A549 (cell line): ENCODE results near the gene OSTF1. TPM values are rescaled to one million over a fixed set of nuclear protein-coding genes. Genes with fewer than 3 reads are reported as not detected.

Source experiments
- ATAC-seq, 2 experiments: fragments of 200-7000 bp in 1 of 2; fragments of >200 bp in 1 of 2; cut with Nextera tagmentation in 1 of 2; cut with Tn5 transposase in 1 of 2; 3 replicates each; pipeline versions ENCODE4 v1.8.0 to v1.9.1; 2018 to 2020; ENCODE audit warnings: mild to moderate bottlenecking in 1 of 2, moderate library complexity in 1 of 2
- CTCF ChIA-PET: fragments of 300-600 bp; sonication (Branson Sonifier 250); formaldehyde crosslinking; extraction: SDS; loops from one replicate; lab custom pipeline; 2021; ENCODE audit warnings: antibody characterized with exemption, inconsistent platforms; lab: Yijun Ruan, JAX
- POLR2A ChIA-PET: fragments of 350-600 bp; formaldehyde crosslinking; extraction: SDS; loops from one replicate; lab custom pipeline; 2021; ENCODE audit warnings: antibody characterized with exemption, inconsistent platforms; lab: Yijun Ruan, JAX
- DNase-seq, 2 experiments: peaks; one replicate each; pipeline versions ENCODE4 v3.0.0 to v3.0.0-alpha.2; 2011 to 2016; ENCODE audit warnings: low read depth in 1 of 2, low spot score in 1 of 2
- FAIRE-seq: peaks from 2 replicates; lab custom pipeline; 2011; peaks lifted over from hg19 to GRCh38; lab: Jason Lieb, UNC
- H3K27ac ChIP-seq, 2 experiments: fragments of >200 bp; sonication (Bioruptor Twin); formaldehyde crosslinking; 3 replicates each; pipeline ENCODE4 v1.5.1; 2016 to 2017
- H3K4me1 ChIP-seq: fragments of >200 bp; sonication (Bioruptor Twin); formaldehyde crosslinking; 3 replicates; pipeline ENCODE4 v1.6.1; 2016
- H3K4me2 ChIP-seq: fragments of >200 bp; sonication (Bioruptor Twin); formaldehyde crosslinking; 3 replicates; pipeline ENCODE4 v1.6.1; 2016
- H3K4me3 ChIP-seq: fragments of >200 bp; sonication (Bioruptor Twin); formaldehyde crosslinking; 3 replicates; pipeline ENCODE4 v1.5.1; 2016
- H3K9me3 ChIP-seq: fragments of >200 bp; sonication (Bioruptor Twin); formaldehyde crosslinking; 3 replicates; pipeline ENCODE4 v1.6.1; 2016
- CBX2 ChIP-seq: fragments of 200-600 bp; sonication (generic); IDR thresholded peaks from 2 replicates; pipeline ENCODE4 v1.6.1; 2016; ENCODE audit warnings: low read depth, mild to moderate bottlenecking, borderline replicate concordance
- CHD4 ChIP-seq: fragments of 200-600 bp; sonication (generic); IDR thresholded peaks from 2 replicates; pipeline ENCODE4 v1.6.1; 2016; ENCODE audit warnings: antibody characterized with exemption, mild to moderate bottlenecking, borderline replicate concordance
- E2F6 ChIP-seq: IDR thresholded peaks from 2 replicates; pipeline ENCODE4 v1.6.1; 2012; ENCODE audit warnings: low read depth, borderline replicate concordance
- HEYL ChIP-seq: fragments of 250-450 bp; sonication (Bioruptor Pico); IDR thresholded peaks from 2 replicates; pipeline ENCODE4 v1.8.0; 2021; ENCODE audit warnings: mild to moderate bottlenecking, moderate library complexity
- JUNB ChIP-seq: fragments of >200 bp; sonication (Bioruptor Twin); formaldehyde crosslinking; IDR thresholded peaks from 2 replicates; pipeline ENCODE4 v1.6.1; 2016
- MYC ChIP-seq: IDR thresholded peaks from 2 replicates; pipeline ENCODE4 v1.6.1; 2012; ENCODE audit warnings: mild to moderate bottlenecking, inconsistent platforms, low read length, improper control_type of control experiment, borderline replicate concordance
- RAD21 ChIP-seq, 2 experiments: fragments of >200 bp in 1 of 2; sonication (Bioruptor Twin) in 1 of 2; formaldehyde crosslinking in 1 of 2; IDR thresholded peaks in 1 of 2; conservative IDR thresholded peaks in 1 of 2; 2 replicates in 1 of 2; 3 replicates in 1 of 2; pipeline ENCODE4 v1.6.1; 2012 to 2018; ENCODE audit warnings: inconsistent platforms in 1 of 2
- RFX5 ChIP-seq: fragments of 450-650 bp; IDR thresholded peaks from 2 replicates; pipeline ENCODE4 v1.7.1; 2014; ENCODE audit warnings: antibody characterized with exemption, mild to moderate bottlenecking, moderate library complexity
- SMC3 ChIP-seq: fragments of >200 bp; sonication (Bioruptor Twin); formaldehyde crosslinking; IDR thresholded peaks from 3 replicates; pipeline ENCODE4 v1.6.1; 2018; ENCODE audit warnings: inconsistent platforms
- TP53 ChIP-seq: fragments of 250-450 bp; sonication (Bioruptor Pico); IDR thresholded peaks from 2 replicates; pipeline ENCODE4 v1.5.0; 2021; ENCODE audit warnings: mild to moderate bottlenecking, moderate library complexity
- ZC3H11A ChIP-seq: fragments of 450-650 bp; IDR thresholded peaks from 2 replicates; pipeline ENCODE4 v1.6.1; 2014; ENCODE audit warnings: antibody characterized with exemption, mild to moderate bottlenecking
- ZFP36 ChIP-seq: fragments of 450-650 bp; IDR thresholded peaks from 2 replicates; pipeline ENCODE4 v1.6.1; 2014; ENCODE audit warnings: borderline replicate concordance; ENCODE audit not compliant: partially characterized antibody
- ZSCAN20 ChIP-seq: fragments of 250-450 bp; sonication (Bioruptor Pico); IDR thresholded peaks from 2 replicates; pipeline ENCODE4 v1.8.0; 2022; ENCODE audit warnings: mild to moderate bottlenecking, moderate library complexity
- WGBS: methylation state at CpG from one replicate; pipeline ENCODE4 v1.1.6; 2017; ENCODE audit errors: missing lambda C conversion rate; 5-methylcytosine and 5-hydroxymethylcytosine counted together
- polyA plus RNA-seq, 4 experiments: library from polyadenylated mRNA; depleted of rRNA in 3 of 4; stranded (reverse); fragments of >200 nt; fragmentation: RNase III in 1 of 4; extraction: RNeasy Plus Mini Kit Qiagen cat#74134 plus additional on column Dnase treatment in 1 of 4; gene quantifications; 2 replicates in 3 of 4; 3 replicates in 1 of 4; pipeline ENCODE4 v1.2.3, GENCODE V29; 2011 to 2017
- TF ChIP-seq, protein P1 (sequence below): IDR thresholded peaks from 2 replicates; pipeline ENCODE4 v1.6.1; 2012
- TF ChIP-seq, protein P2 (sequence below): fragments of 200-600 bp; sonication (generic); IDR thresholded peaks from 2 replicates; pipeline ENCODE4 v1.6.1; 2016; ENCODE audit warnings: antibody characterized with exemption, mild to moderate bottlenecking, moderate library complexity
- TF ChIP-seq, protein P3 (sequence below): fragments of >200 bp; sonication (Bioruptor Twin); formaldehyde crosslinking; IDR thresholded peaks from 3 replicates; pipeline ENCODE4 v1.5.1; 2016
- TF ChIP-seq, protein P4 (sequence below): fragments of >200 bp; sonication (Bioruptor Twin); formaldehyde crosslinking; IDR thresholded peaks from 2 replicates; pipeline ENCODE4 v1.6.1; 2016

The OSTF1 gene
- polyA plus RNA-seq, 2 of the 4 experiments (the other 2 are of a cell fraction), result 12.7 to 13.3 TPM

GRCh38 chr9:75184471-75184870 lies 96.2 kb downstream of the OSTF1 start:
- H3K4me1 ChIP-seq, result peaks cover 9% of the 10 kb centered on the region
- FAIRE-seq (no peak), DNase-seq (no peak), ATAC-seq (no peak)
- no peak overlapping the region for H3K27ac ChIP-seq
- ChIA-PET CTCF (interaction anchor here (1.0 to 1.9 kb wide), 2 partner anchors 9 to 84 kb away, joined by 3 to 17 read pairs; no protein-coding TSS in a partner anchor), POLR2A (no interaction called here)
- TF ChIP-seq, protein P1, sequence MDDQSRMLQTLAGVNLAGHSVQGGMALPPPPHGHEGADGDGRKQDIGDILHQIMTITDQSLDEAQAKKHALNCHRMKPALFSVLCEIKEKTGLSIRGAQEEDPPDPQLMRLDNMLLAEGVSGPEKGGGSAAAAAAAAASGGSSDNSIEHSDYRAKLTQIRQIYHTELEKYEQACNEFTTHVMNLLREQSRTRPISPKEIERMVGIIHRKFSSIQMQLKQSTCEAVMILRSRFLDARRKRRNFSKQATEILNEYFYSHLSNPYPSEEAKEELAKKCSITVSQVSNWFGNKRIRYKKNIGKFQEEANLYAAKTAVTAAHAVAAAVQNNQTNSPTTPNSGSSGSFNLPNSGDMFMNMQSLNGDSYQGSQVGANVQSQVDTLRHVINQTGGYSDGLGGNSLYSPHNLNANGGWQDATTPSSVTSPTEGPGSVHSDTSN, result no peak
- TF ChIP-seq HEYL (no peak), TP53 (no peak), JUNB (no peak), ZSCAN20 (CRISPR knock-in tag) (no peak), CHD4 (no peak), MYC (no peak), ZC3H11A (no peak), E2F6 (no peak)
- TF ChIP-seq, protein P2, sequence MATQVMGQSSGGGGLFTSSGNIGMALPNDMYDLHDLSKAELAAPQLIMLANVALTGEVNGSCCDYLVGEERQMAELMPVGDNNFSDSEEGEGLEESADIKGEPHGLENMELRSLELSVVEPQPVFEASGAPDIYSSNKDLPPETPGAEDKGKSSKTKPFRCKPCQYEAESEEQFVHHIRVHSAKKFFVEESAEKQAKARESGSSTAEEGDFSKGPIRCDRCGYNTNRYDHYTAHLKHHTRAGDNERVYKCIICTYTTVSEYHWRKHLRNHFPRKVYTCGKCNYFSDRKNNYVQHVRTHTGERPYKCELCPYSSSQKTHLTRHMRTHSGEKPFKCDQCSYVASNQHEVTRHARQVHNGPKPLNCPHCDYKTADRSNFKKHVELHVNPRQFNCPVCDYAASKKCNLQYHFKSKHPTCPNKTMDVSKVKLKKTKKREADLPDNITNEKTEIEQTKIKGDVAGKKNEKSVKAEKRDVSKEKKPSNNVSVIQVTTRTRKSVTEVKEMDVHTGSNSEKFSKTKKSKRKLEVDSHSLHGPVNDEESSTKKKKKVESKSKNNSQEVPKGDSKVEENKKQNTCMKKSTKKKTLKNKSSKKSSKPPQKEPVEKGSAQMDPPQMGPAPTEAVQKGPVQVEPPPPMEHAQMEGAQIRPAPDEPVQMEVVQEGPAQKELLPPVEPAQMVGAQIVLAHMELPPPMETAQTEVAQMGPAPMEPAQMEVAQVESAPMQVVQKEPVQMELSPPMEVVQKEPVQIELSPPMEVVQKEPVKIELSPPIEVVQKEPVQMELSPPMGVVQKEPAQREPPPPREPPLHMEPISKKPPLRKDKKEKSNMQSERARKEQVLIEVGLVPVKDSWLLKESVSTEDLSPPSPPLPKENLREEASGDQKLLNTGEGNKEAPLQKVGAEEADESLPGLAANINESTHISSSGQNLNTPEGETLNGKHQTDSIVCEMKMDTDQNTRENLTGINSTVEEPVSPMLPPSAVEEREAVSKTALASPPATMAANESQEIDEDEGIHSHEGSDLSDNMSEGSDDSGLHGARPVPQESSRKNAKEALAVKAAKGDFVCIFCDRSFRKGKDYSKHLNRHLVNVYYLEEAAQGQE, result no peak
- no peaks in the 10 kb centered on the region for H3K9me3 ChIP-seq
- no peak overlapping the region for H3K4me2 ChIP-seq
- no peak overlapping the region for H3K4me3 ChIP-seq
- WGBS, result 66% methylated on average over 3 of the region's 3 CpGs

- ATAC-seq (peak; percentile 60 to 89; a peak in 4 of 6 replicates), FAIRE-seq (no peak), DNase-seq (peak; percentile 29 to 59)
- no peak overlapping the region for H3K4me3 ChIP-seq
- H3K9me3 ChIP-seq, result no peaks in the 10 kb centered on the region
- H3K27ac ChIP-seq, result no peak overlapping the region
- 1% methylated on average over 4 of the region's 4 CpGs for WGBS
- ChIA-PET POLR2A (no interaction called here), CTCF (interaction anchor here (0.7 to 1.9 kb wide), 6 partner anchors 10 to 681 kb away, joined by 3 to 17 read pairs (median 4); no protein-coding TSS in a partner anchor)
- H3K4me2 ChIP-seq, result no peak overlapping the region
- TF ChIP-seq, protein P3, sequence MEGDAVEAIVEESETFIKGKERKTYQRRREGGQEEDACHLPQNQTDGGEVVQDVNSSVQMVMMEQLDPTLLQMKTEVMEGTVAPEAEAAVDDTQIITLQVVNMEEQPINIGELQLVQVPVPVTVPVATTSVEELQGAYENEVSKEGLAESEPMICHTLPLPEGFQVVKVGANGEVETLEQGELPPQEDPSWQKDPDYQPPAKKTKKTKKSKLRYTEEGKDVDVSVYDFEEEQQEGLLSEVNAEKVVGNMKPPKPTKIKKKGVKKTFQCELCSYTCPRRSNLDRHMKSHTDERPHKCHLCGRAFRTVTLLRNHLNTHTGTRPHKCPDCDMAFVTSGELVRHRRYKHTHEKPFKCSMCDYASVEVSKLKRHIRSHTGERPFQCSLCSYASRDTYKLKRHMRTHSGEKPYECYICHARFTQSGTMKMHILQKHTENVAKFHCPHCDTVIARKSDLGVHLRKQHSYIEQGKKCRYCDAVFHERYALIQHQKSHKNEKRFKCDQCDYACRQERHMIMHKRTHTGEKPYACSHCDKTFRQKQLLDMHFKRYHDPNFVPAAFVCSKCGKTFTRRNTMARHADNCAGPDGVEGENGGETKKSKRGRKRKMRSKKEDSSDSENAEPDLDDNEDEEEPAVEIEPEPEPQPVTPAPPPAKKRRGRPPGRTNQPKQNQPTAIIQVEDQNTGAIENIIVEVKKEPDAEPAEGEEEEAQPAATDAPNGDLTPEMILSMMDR, result peak; percentile 41
- TF ChIP-seq CBX2 (no peak), SMC3 (no peak), RAD21 (conservative IDR thresholded peaks at IDR 0.05 in 1 of 2, IDR thresholded peaks at IDR 0.05 in 1 of 2) (0 out of 5 replicates have a peak, but pooled peaks of 1 of the 2 experiments have one; percentile 11), ZFP36 (no peak), RFX5 (no peak)
- TF ChIP-seq, protein P4, sequence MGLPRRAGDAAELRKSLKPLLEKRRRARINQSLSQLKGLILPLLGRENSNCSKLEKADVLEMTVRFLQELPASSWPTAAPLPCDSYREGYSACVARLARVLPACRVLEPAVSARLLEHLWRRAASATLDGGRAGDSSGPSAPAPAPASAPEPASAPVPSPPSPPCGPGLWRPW, result no peak
- peaks cover 9% of the 10 kb centered on the region for H3K4me1 ChIP-seq
Observed at GRCh38 chr9:75185585-75186170, 97.4 kb downstream of the OSTF1 start.
